OCI-LY7 (cell line): Measurements from ENCODE around the gene NR5A2. TPM values are rescaled to one million over a fixed set of nuclear protein-coding genes. Genes with fewer than 3 reads are reported as not detected.

Experiments
- BruUV-seq: library from RNA; stranded (reverse); fragments of 400-500 nt; replicated peaks from 2 replicates; lab custom pipeline; 2021; lab: Mats Ljungman, UMichigan
- CTCF ChIA-PET: fragments of 300-600 bp; sonication (Branson Sonifier 250); formaldehyde crosslinking; loops from one replicate; lab custom pipeline; 2022; ENCODE audit warnings: antibody characterized with exemption; ENCODE audit not compliant: unreplicated experiment; lab: Charles Lee
- POLR2A ChIA-PET: fragments of 300-600 bp; sonication (Branson Sonifier 250); formaldehyde crosslinking; loops from one replicate; lab custom pipeline; 2022; ENCODE audit warnings: antibody characterized with exemption; lab: Charles Lee
- DNase-seq: peaks from one replicate; pipeline ENCODE4 v3.0.0-alpha.2; 2015; ENCODE audit warnings: low spot score
- H2AFZ ChIP-seq: fragments of 200-600 bp; sonication (generic), shearing (Covaris generic); 2 replicates; pipeline ENCODE4 v1.6.1; 2014; ENCODE audit warnings: mild to moderate bottlenecking, antibody characterized with exemption, low read length, moderate library complexity
- H3K27ac ChIP-seq: fragments of 200-600 bp; sonication (generic); 2 replicates; pipeline ENCODE4 v1.5.1; 2014; ENCODE audit warnings: mixed run types, low read depth, mild to moderate bottlenecking, moderate library complexity, low read length, inconsistent platforms; ENCODE audit not compliant: poor library complexity, severe bottlenecking
- H3K36me3 ChIP-seq: fragments of 200-600 bp; sonication (generic); 2 replicates; pipeline ENCODE4 v1.6.1; 2014; ENCODE audit warnings: mild to moderate bottlenecking, antibody characterized with exemption, low read length, moderate library complexity, mixed read lengths; ENCODE audit not compliant: insufficient read depth
- H3K4me1 ChIP-seq: fragments of 200-600 bp; sonication (generic); 2 replicates; pipeline ENCODE4 v1.5.1; 2014; ENCODE audit warnings: mild to moderate bottlenecking, low read length; ENCODE audit not compliant: insufficient read depth, poor library complexity, severe bottlenecking
- H3K4me2 ChIP-seq: fragments of 200-600 bp; sonication (generic); 2 replicates; pipeline ENCODE4 v1.6.1; 2014; ENCODE audit warnings: mild to moderate bottlenecking, low read length
- H3K4me3 ChIP-seq: fragments of 200-600 bp; sonication (generic); 2 replicates; pipeline ENCODE4 v1.5.1; 2014; ENCODE audit warnings: mild to moderate bottlenecking, low read depth, low read length; ENCODE audit not compliant: poor library complexity, severe bottlenecking
- H3K79me2 ChIP-seq: fragments of 200-600 bp; sonication (generic); 2 replicates; pipeline ENCODE4 v1.6.1; 2016; ENCODE audit warnings: low read depth, mild to moderate bottlenecking, low read length, moderate library complexity, mixed read lengths; ENCODE audit not compliant: insufficient read depth
- H3K9me2 ChIP-seq: fragments of 200-600 bp; sonication (generic); 2 replicates; pipeline ENCODE4 v1.6.1; 2016; ENCODE audit warnings: mild to moderate bottlenecking, low read length, mixed read lengths; ENCODE audit not compliant: insufficient read depth
- H3K9me3 ChIP-seq: fragments of 200-600 bp; sonication (generic); 2 replicates; pipeline ENCODE4 v1.6.1; 2014; ENCODE audit warnings: mild to moderate bottlenecking, mixed run types, low read length, mixed read lengths
- H4K20me1 ChIP-seq: fragments of 200-600 bp; sonication (generic); 2 replicates; pipeline ENCODE4 v1.6.1; 2014; ENCODE audit warnings: mild to moderate bottlenecking, antibody characterized with exemption, low read length, moderate library complexity, mixed read lengths; ENCODE audit not compliant: insufficient read depth
- CTCF ChIP-seq: fragments of 200-600 bp; sonication (generic); conservative IDR thresholded peaks from 2 replicates; pipeline ENCODE4 v1.5.1; 2014; ENCODE audit warnings: mild to moderate bottlenecking, antibody characterized with exemption, low read length, moderate library complexity, mixed read lengths
- EZH2phosphoT487 ChIP-seq: fragments of 200-600 bp; sonication (generic); IDR thresholded peaks from 2 replicates; pipeline ENCODE4 v1.6.1; 2018; ENCODE audit warnings: low read depth, borderline replicate concordance, mild to moderate bottlenecking, mixed run types, antibody characterized with exemption, low read length, moderate library complexity, mixed read lengths
- intact Hi-C: fragments of 100-400 bp; cut with micrococcal nuclease; formaldehyde crosslinking; loops from one replicate; pipeline ENCODE4 v1.10.0; 2022; ENCODE audit not compliant: unreplicated experiment
- total RNA-seq, 2 experiments: library from RNA; depleted of rRNA in 1 of 2; stranded (reverse); fragments of >200 nt in 1 of 2; shearing (Covaris generic) in 1 of 2; gene quantifications; 2 replicates each; pipeline ENCODE4 v1.2.3, GENCODE V29; 2014 to 2022

NR5A2 gene
- total RNA-seq, 2 experiments from 2014 or later: 2.3 to 3.9 TPM

GRCh38 chr1:200037501-200037900 lies 10.0 kb downstream of the NR5A2 start:
- H3K4me2 ChIP-seq: no peak overlapping the region
- TF ChIP-seq CTCF (no peak), EZH2phosphoT487 (no peak; the same call in 1 of the 2 replicates)
- H3K27ac ChIP-seq: no peak overlapping the region
- intact Hi-C loops: loop anchor here (10.0 kb wide), 1 partner anchor 353 kb away; no protein-coding TSS in a partner anchor
- DNase-seq: no peak
- H3K36me3 ChIP-seq: no peaks in the 10 kb centered on the region
- no peaks in the 10 kb centered on the region for H4K20me1 ChIP-seq
- ChIA-PET POLR2A (interaction anchor here (1.0 kb wide), 1 partner anchor 9 kb away, joined by 3 read pairs; no protein-coding TSS in a partner anchor), CTCF (no interaction called here)
- H2AFZ ChIP-seq: no peak overlapping the region
- H3K4me1 ChIP-seq: peaks cover 6% of the 10 kb centered on the region
- no peaks in the 10 kb centered on the region for H3K79me2 ChIP-seq
- no peaks in the 10 kb centered on the region for H3K9me3 ChIP-seq
- no peaks in the 10 kb centered on the region for H3K9me2 ChIP-seq
- no peak overlapping the region for H3K4me3 ChIP-seq
- BruUV-seq: no TSS peak

- no peak overlapping the region for H3K27ac ChIP-seq
- no peaks in the 10 kb centered on the region for H3K36me3 ChIP-seq
- CTCF ChIA-PET: no interaction called here
- no peak overlapping the region for H3K4me3 ChIP-seq
- no TSS peak for BruUV-seq
- no peaks in the 10 kb centered on the region for H3K9me2 ChIP-seq
- no peaks in the 10 kb centered on the region for H3K79me2 ChIP-seq
- no peak for DNase-seq
- POLR2A ChIA-PET: interaction anchor here (1.0 kb wide), 1 partner anchor 10 kb away, joined by 3 read pairs; no protein-coding TSS in a partner anchor
- H2AFZ ChIP-seq: no peak overlapping the region
- intact Hi-C loops: loop anchor here (2.0 to 10.0 kb wide), 2 partner anchors 83 to 353 kb away; no protein-coding TSS in a partner anchor
- H4K20me1 ChIP-seq: no peaks in the 10 kb centered on the region
- H3K9me3 ChIP-seq: no peaks in the 10 kb centered on the region
- no peak overlapping the region for H3K4me2 ChIP-seq
- TF ChIP-seq EZH2phosphoT487 (no peak), CTCF (no peak)
- H3K4me1 ChIP-seq: peaks cover 6% of the 10 kb centered on the region
These were observed 10.4 kb downstream of the NR5A2 start for GRCh38 chr1:200037904-200038303.

- intact Hi-C loops: loop anchor here (2.0 to 10.0 kb wide), 2 partner anchors 84 to 354 kb away; no protein-coding TSS in a partner anchor
- Histone ChIP-seq H2AFZ (no peak overlapping the region), H3K4me3 (peak overlapping the region; percentile 68), H3K4me2 (peak overlapping the region; percentile 94), H3K9me2 (no peaks in the 10 kb centered on the region), H3K9me3 (no peaks in the 10 kb centered on the region), H3K79me2 (no peaks in the 10 kb centered on the region), H4K20me1 (no peaks in the 10 kb centered on the region), H3K27ac (no peak overlapping the region), H3K36me3 (no peaks in the 10 kb centered on the region), H3K4me1 (peaks cover 6% of the 10 kb centered on the region)
- no TSS peak for BruUV-seq
- TF ChIP-seq CTCF (no peak), EZH2phosphoT487 (no peak)
- ChIA-PET POLR2A (interaction anchor here (1.0 to 1.9 kb wide), 3 partner anchors 8 to 10 kb away, joined by 3 to 8 read pairs (median 6); no protein-coding TSS in a partner anchor), CTCF (no interaction called here)
- no peak for DNase-seq
These were observed 10.9 kb downstream of the NR5A2 start for GRCh38 chr1:200038325-200038980.
